HG02759 (cell line): ENCODE data around the gene CRYL1.

Experiments used
- ATAC-seq: cut with Tn5 transposase; IDR thresholded peaks from one replicate; pipeline ENCODE4 v1.9.1; 2021; ENCODE audit warnings: mild to moderate bottlenecking, moderate library complexity; ENCODE audit not compliant: unreplicated experiment

The CRYL1 gene

GRCh38 chr13:20428666-20429644 lies 96.7 kb downstream of the CRYL1 start:
- ATAC-seq: no peak

- no peak for ATAC-seq
Observed at GRCh38 chr13:20426766-20427448, 98.8 kb downstream of the CRYL1 start.

GRCh38 chr13:20425819-20426219 lies 99.8 kb downstream of the CRYL1 start:
- ATAC-seq: peak; percentile 93

GRCh38 chr13:20424949-20425348 lies 100.7 kb downstream of the CRYL1 start:
- no peak for ATAC-seq

GRCh38 chr13:20424559-20424852 lies 101.2 kb downstream of the CRYL1 start:
- no peak for ATAC-seq

- ATAC-seq: no peak
Observed at GRCh38 chr13:20422362-20422761, 103.3 kb downstream of the CRYL1 start.

GRCh38 chr13:20420938-20421337 lies 104.7 kb downstream of the CRYL1 start:
- no peak for ATAC-seq

- ATAC-seq: no peak
Observed at GRCh38 chr13:20418953-20419352, 106.7 kb downstream of the CRYL1 start.

- ATAC-seq: no peak
Observed at GRCh38 chr13:20416223-20416745, 109.4 kb downstream of the CRYL1 start.

GRCh38 chr13:20415694-20416107 lies 110.0 kb downstream of the CRYL1 start:
- no peak for ATAC-seq

GRCh38 chr13:20415306-20415679 lies 110.4 kb downstream of the CRYL1 start:
- ATAC-seq: no peak

- no peak for ATAC-seq
Observed at GRCh38 chr13:20414546-20415305, 110.9 kb downstream of the CRYL1 start.

GRCh38 chr13:20412691-20413355 lies 112.8 kb downstream of the CRYL1 start:
- no peak for ATAC-seq

- ATAC-seq: peak; percentile 98
Observed at GRCh38 chr13:20411638-20412342, 113.9 kb downstream of the CRYL1 start.

GRCh38 chr13:20410726-20411125 lies 114.9 kb downstream of the CRYL1 start:
- no peak for ATAC-seq

GRCh38 chr13:20408181-20408580 lies 117.5 kb downstream of the CRYL1 start:
- ATAC-seq: no peak

- ATAC-seq: no peak
Observed at GRCh38 chr13:20407759-20408158, 117.9 kb downstream of the CRYL1 start.

GRCh38 chr13:20405691-20406090 lies 120.0 kb downstream of the CRYL1 start:
- ATAC-seq: no peak

- no peak for ATAC-seq
Observed at GRCh38 chr13:20404488-20405222, 121.0 kb downstream of the CRYL1 start.
